Activated T-helper 2 cell treated with anti-CD3 and anti-CD28 coated beads, Interferon-gamma antibody, Interleukin-2, Interleukin-4, amounts not matched to agents 10 μg/mL and 5 μg/mL and 100 μg/mL, durations not matched to agents 14 hours and 24 hours and 36 hours (primary cell): ENCODE results near the gene EBP. TPM values are rescaled to one million over a fixed set of nuclear protein-coding genes. Genes with fewer than 3 reads are reported as not detected.

Experiments
- DNase-seq: peaks from one replicate; pipeline ENCODE4 v3.0.0; 2021; ENCODE audit warnings: low spot score
- H3K27ac Mint-ChIP-seq: one replicate; pipeline ENCODE4 v1.8.0; 2021; ENCODE audit warnings: mixed read lengths
- H3K27me3 Mint-ChIP-seq: one replicate; pipeline ENCODE4 v1.8.0; 2021; ENCODE audit warnings: low read depth, mixed read lengths
- H3K36me3 Mint-ChIP-seq: one replicate; pipeline ENCODE4 v1.8.0; 2021; ENCODE audit warnings: low read depth, mixed read lengths
- H3K4me1 Mint-ChIP-seq: one replicate; pipeline ENCODE4 v1.8.0; 2021; ENCODE audit warnings: low read depth, mixed read lengths
- H3K4me3 Mint-ChIP-seq: one replicate; pipeline ENCODE4 v1.8.0; 2021; ENCODE audit warnings: low read depth, mild to moderate bottlenecking, moderate library complexity, mixed read lengths
- H3K9me3 Mint-ChIP-seq: one replicate; pipeline ENCODE4 v1.8.0; 2021; ENCODE audit warnings: mixed read lengths
- intact Hi-C: fragments of 100-400 bp; cut with micrococcal nuclease; formaldehyde crosslinking; loops from one replicate; pipeline ENCODE4 v1.15.1; 2023
- total RNA-seq: library from RNA; stranded (reverse); gene quantifications from 2 replicates; pipeline ENCODE4 v1.2.3, GENCODE V29; 2022

EBP gene
- total RNA-seq, 1 donor from 2014 or later, result 209 TPM

DNA sequence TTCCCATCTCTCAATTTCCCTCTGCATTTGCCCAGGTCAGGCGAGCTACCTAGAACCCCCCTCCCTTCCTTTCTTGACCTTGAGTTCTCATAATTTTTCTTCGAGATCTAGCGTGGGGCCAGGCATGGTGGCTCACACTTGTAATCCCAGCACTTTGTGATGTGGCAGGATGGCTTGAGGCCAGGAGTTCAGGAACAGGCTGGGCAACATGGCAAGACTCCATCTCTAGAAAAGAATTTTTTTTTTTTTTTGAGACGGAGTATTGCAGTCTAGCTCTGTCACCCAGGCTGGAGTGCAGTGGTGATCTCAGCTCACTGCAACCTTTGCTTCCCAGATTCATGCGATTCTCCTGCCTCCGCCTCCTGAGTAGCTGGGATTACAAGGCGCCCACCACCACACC is 17.3 kb upstream of the EBP start:
- no peak overlapping the region for H3K27ac Mint-ChIP-seq
- DNase-seq, result no peak
- intact Hi-C loops, result no loop called here
- H3K9me3 Mint-ChIP-seq, result no peaks in the 10 kb centered on the region
- no peaks in the 10 kb centered on the region for H3K36me3 Mint-ChIP-seq
- no peak overlapping the region for H3K4me3 Mint-ChIP-seq
- peaks cover under 1% of the 10 kb centered on the region for H3K4me1 Mint-ChIP-seq
- peaks cover 3% of the 10 kb centered on the region for H3K27me3 Mint-ChIP-seq

GRCh38 chrX:48505481-48505880 is 16.1 kb upstream of the EBP start:
- peaks cover 10% of the 10 kb centered on the region for H3K4me1 Mint-ChIP-seq
- peaks cover 4% of the 10 kb centered on the region for H3K36me3 Mint-ChIP-seq
- no peak overlapping the region for H3K27ac Mint-ChIP-seq
- no peak overlapping the region for H3K4me3 Mint-ChIP-seq
- intact Hi-C loops, result no loop called here
- DNase-seq, result no peak
- H3K9me3 Mint-ChIP-seq, result no peaks in the 10 kb centered on the region
- H3K27me3 Mint-ChIP-seq, result peaks cover 3% of the 10 kb centered on the region

- Mint-ChIP-seq H3K4me3 (peak overlapping the region; percentile 42), H3K27me3 (peaks cover 3% of the 10 kb centered on the region)
- intact Hi-C loops, result no loop called here
Observed at GRCh38 chrX:48507246-48507645, 14.4 kb upstream of the EBP start.

DNA sequence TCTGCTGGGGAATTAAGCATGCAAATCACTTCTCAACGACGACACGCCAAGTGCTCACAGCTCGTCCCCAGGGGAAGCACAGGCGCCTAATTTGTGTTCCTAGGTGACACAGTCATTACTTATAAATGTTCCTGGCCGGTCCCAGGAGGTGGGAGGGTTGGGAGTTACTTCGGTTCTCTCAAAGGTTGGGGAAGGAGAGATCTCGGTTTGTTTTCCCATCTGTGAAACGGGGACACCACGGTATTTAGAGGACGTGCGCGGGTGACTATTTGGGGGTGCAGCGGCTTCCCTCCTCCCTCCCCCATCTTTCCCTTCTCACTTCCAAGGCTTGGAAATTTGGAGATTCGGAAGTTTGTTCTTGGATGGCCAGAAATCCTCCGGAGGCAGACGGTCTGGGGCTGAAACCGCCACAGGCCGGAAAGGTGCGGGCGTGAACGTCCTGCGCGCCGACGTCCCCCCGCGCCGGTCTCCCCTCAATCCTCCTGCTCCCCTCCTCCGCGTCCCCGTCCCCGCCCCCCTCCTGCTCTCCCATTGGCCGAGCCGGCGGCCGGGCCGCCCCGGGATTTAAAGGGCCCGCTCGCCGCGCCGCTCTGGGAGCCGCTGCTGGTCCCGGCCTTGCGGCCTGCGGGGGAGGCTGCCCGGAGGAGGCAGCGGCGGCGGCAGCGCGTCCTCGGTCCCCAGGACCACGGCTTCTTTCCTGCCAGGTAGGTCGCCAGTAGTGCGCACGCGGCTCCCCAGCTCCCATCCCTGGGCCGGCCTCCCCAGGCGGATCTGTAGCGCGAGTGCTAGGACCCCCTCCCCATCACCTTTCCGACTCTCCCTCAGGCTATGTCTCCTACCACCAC is 13.0 kb upstream of the EBP start, which contains the start of gene PORCN:
TSS of gene PORCN (plus strand) at position 593 of the 845 bp plus-strand sequence. CDS start 829 bp downstream, outside the sequence.
- DNase-seq, result peak; percentile 71
- Mint-ChIP-seq H3K36me3 (peaks cover 12% of the 10 kb centered on the region), H3K4me3 (peak within 1 kb of the TSS; percentile 93), H3K27me3 (no peaks in the 10 kb centered on the region), H3K27ac (peak within 1 kb of the TSS; percentile 87), H3K9me3 (no peaks in the 10 kb centered on the region), H3K4me1 (peaks cover 22% of the 10 kb centered on the region)
- intact Hi-C loops, result loop anchor here (1.0 kb wide), 2 partner anchors 13 to 31 kb away; partner anchors contain the start of genes EBP and TBC1D25

More at GRCh38 chrX:48507246-48507645, 14.4 kb upstream of the EBP start:
- no peak for DNase-seq
- Mint-ChIP-seq H3K4me1 (peaks cover 22% of the 10 kb centered on the region), H3K9me3 (no peaks in the 10 kb centered on the region), H3K36me3 (peaks cover 12% of the 10 kb centered on the region), H3K27ac (no peak overlapping the region)

DNA sequence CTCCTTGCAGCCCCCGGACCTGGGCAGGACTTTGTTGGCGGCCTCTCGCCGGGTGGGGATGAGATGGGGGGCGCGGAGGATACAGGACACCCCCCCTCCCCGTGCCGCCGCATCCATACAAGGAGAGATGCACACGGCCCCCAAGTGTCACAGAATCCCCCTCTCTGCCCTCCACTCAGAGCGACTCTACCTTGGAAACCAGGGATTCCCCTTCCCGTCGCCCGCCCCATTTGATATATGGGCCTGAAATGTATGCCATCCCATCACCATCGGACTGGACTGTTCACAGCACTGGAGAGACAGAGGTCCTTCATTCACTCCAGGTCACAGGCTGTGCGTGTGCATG is 12.4 kb upstream of the EBP start:
- Mint-ChIP-seq H3K27me3 (no peaks in the 10 kb centered on the region), H3K27ac (peak overlapping the region; percentile 87), H3K36me3 (peaks cover 12% of the 10 kb centered on the region), H3K4me1 (peaks cover 22% of the 10 kb centered on the region), H3K9me3 (no peaks in the 10 kb centered on the region), H3K4me3 (peak overlapping the region; percentile 93)
- intact Hi-C loops, result loop anchor here (1.0 kb wide), 1 partner anchor 12 kb away; the partner anchor contains the start of gene EBP
- no peak for DNase-seq

DNA sequence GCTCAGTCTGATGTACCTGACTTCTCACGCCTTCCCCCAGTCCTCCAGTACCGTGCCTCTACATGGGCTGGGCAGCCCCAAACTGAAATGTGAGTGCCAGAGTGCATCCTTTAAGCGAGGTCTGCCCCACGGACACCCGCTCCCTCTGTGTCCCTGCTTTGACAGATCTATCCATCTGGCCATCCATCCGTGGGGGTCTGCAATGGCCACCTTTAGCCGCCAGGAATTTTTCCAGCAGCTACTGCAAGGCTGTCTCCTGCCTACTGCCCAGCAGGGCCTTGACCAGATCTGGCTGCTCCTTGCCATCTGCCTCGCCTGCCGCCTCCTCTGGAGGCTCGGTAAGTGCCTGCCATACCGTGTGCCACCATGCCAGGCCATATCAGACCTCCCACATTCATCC is 12.0 kb upstream of the EBP start:
- peak overlapping the region; percentile 93 for H3K4me3 Mint-ChIP-seq
- H3K9me3 Mint-ChIP-seq, result no peaks in the 10 kb centered on the region
- peaks cover 22% of the 10 kb centered on the region for H3K4me1 Mint-ChIP-seq
- no peak for DNase-seq
- intact Hi-C loops, result loop anchor here (1.0 kb wide), 1 partner anchor 12 kb away; the partner anchor contains the start of gene EBP
- H3K27me3 Mint-ChIP-seq, result no peaks in the 10 kb centered on the region
- peaks cover 12% of the 10 kb centered on the region for H3K36me3 Mint-ChIP-seq
- H3K27ac Mint-ChIP-seq, result peak overlapping the region; percentile 87

DNA sequence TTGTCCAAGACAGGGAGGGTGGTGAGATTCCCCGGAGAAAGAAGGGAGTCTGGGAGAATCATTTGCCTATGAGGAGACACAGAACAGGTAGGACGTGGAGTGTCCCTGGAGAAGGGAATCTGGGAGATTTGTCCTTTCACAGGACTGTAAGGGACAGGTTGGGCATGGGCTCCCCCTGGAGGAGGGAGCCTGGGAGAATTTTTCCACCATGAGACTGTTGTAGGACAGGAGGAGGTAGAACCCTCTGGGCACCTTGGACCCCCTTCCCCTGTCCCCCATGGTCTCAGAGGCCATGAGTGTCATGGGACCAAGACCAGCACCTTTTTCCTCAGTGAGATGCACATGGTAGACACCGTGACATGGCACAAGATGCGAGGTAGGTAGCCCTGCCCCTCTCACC is 10.0 kb upstream of the EBP start:
- DNase-seq, result no peak
- no peaks in the 10 kb centered on the region for H3K27me3 Mint-ChIP-seq
- peaks cover 20% of the 10 kb centered on the region for H3K36me3 Mint-ChIP-seq
- H3K9me3 Mint-ChIP-seq, result no peaks in the 10 kb centered on the region
- intact Hi-C loops, result no loop called here
- H3K4me3 Mint-ChIP-seq, result peak overlapping the region; percentile 3
- H3K4me1 Mint-ChIP-seq, result peaks cover 26% of the 10 kb centered on the region
- H3K27ac Mint-ChIP-seq, result no peak overlapping the region

DNA sequence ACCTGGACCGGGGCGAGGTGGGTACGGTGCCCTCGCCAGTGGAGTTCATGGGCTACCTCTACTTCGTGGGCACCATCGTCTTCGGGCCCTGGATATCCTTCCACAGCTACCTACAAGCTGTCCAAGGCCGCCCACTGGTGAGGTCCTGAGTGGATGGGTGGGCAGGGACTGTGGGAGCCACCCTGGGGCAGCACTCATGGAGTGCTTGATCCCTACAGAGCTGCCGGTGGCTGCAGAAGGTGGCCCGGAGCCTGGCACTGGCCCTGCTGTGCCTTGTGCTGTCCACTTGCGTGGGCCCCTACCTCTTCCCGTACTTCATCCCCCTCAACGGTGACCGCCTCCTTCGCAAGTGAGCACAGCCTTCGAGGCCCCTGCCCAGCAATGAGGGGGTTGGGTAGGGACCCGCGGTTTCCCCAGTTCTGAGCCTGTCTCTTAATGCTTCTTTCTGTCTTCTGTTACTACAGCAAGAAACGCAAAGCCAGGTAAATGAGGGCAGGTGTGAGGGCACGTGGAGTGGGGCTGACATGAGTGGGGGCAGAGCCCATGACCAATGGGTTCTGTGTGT is 9.2 kb upstream of the EBP start:
- intact Hi-C loops, result no loop called here
- no peak for DNase-seq
- peaks cover 20% of the 10 kb centered on the region for H3K36me3 Mint-ChIP-seq
- no peak overlapping the region for H3K4me3 Mint-ChIP-seq
- H3K9me3 Mint-ChIP-seq, result no peaks in the 10 kb centered on the region
- no peaks in the 10 kb centered on the region for H3K27me3 Mint-ChIP-seq
- H3K4me1 Mint-ChIP-seq, result peaks cover 26% of the 10 kb centered on the region
- H3K27ac Mint-ChIP-seq, result no peak overlapping the region

DNA sequence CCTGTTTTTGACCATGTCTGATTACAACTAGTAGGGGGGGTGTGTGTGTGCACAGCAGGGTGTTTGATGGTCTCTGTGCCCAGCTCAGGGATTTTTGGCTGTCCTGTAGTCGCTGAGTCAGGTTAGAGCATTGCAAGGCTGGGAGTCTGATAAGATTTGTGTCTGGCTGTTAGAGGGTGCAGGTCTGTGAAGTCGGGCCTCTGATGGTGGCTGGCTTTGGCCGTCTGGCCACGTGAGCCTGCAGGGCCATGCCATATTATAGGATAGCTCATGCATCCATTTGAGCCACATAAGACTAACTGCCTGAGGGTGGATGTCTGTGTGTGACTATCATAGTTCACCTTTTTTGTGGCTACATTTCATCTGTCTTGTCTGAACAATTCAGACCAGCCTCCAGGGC is 7.9 kb upstream of the EBP start:
- H3K4me3 Mint-ChIP-seq, result no peak overlapping the region
- H3K27me3 Mint-ChIP-seq, result no peaks in the 10 kb centered on the region
- H3K27ac Mint-ChIP-seq, result no peak overlapping the region
- DNase-seq, result no peak
- H3K4me1 Mint-ChIP-seq, result peaks cover 26% of the 10 kb centered on the region
- intact Hi-C loops, result no loop called here
- H3K36me3 Mint-ChIP-seq, result peaks cover 20% of the 10 kb centered on the region
- H3K9me3 Mint-ChIP-seq, result no peaks in the 10 kb centered on the region

DNA sequence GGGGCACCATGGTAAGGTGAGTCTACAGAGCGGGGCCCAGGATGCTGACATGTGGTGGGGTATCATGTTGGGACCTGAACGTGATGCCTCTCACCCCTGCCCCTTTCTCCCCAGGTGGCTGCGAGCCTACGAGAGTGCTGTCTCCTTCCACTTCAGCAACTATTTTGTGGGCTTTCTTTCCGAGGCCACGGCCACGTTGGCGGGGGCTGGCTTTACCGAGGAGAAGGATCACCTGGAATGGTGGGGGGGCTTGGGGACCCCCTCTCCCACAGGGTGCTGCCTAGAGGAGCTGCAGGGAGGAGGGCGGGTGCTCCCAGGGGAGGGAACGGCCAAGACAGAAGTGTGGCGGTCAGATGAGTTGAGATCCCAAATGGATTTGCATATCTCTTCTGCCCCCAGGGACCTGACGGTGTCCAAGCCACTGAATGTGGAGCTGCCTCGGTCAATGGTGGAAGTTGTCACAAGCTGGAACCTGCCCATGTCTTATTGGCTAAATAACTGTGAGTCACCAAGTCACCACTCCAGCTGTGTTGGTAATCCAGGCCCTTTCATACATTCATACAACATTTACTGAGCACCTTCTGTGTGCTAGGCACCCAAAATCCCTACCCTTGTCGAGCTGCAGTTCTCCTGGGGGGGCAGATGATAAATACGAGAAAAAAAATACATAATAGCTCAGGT is 7.3 kb upstream of the EBP start:
- Mint-ChIP-seq H3K36me3 (peaks cover 21% of the 10 kb centered on the region), H3K9me3 (no peaks in the 10 kb centered on the region), H3K27ac (no peak overlapping the region), H3K4me3 (no peak overlapping the region), H3K4me1 (peaks cover 26% of the 10 kb centered on the region), H3K27me3 (no peaks in the 10 kb centered on the region)
- DNase-seq, result no peak
- intact Hi-C loops, result no loop called here

GRCh38 chrX:48514868-48515460 is 6.6 kb upstream of the EBP start:
- Mint-ChIP-seq H3K4me3 (no peak overlapping the region), H3K9me3 (no peaks in the 10 kb centered on the region), H3K36me3 (peaks cover 21% of the 10 kb centered on the region), H3K27ac (no peak overlapping the region), H3K4me1 (peaks cover 22% of the 10 kb centered on the region), H3K27me3 (no peaks in the 10 kb centered on the region)
- DNase-seq, result no peak
- intact Hi-C loops, result no loop called here

- H3K4me3 Mint-ChIP-seq, result no peak overlapping the region
- no peak for DNase-seq
- intact Hi-C loops, result no loop called here
- peaks cover 23% of the 10 kb centered on the region for H3K4me1 Mint-ChIP-seq
- peaks cover 22% of the 10 kb centered on the region for H3K36me3 Mint-ChIP-seq
- H3K9me3 Mint-ChIP-seq, result no peaks in the 10 kb centered on the region
- H3K27ac Mint-ChIP-seq, result no peak overlapping the region
- no peaks in the 10 kb centered on the region for H3K27me3 Mint-ChIP-seq
Observed at GRCh38 chrX:48515842-48516241, 5.8 kb upstream of the EBP start.
